ENCODE data around the gene ANO8.

ANO8 gene

GRCh38 chr19:17323300-17323963 is 11.2 kb downstream of the ANO8 start:
- DNase-seq (ENCODE audit: low read depth) = no peak
- H3K4me3 ChIP-seq (ENCODE audit: low read length) = no peak overlapping the region
- TF ChIP-seq CTCF (IDR thresholded peaks at IDR 0.05; ENCODE audit: insufficient read depth, low read depth, low read length, missing control alignments) = no peak

GRCh38 chr19:17322854-17323253 is 11.8 kb downstream of the ANO8 start:
- DNase-seq (ENCODE audit: low read depth) = no peak
- TF ChIP-seq CTCF (IDR thresholded peaks at IDR 0.05; ENCODE audit: insufficient read depth, low read depth, low read length, missing control alignments) = no peak

GRCh38 chr19:17321655-17322489 is 12.8 kb downstream of the ANO8 start:
- TF ChIP-seq CTCF (IDR thresholded peaks at IDR 0.05; ENCODE audit: insufficient read depth, low read depth, low read length, missing control alignments) = no peak
- no peak for DNase-seq (ENCODE audit: low read depth)
- H3K4me3 ChIP-seq (ENCODE audit: low read length) = no peak overlapping the region

More at GRCh38 chr19:17322854-17323253, 11.8 kb downstream of the ANO8 start:
- no peak overlapping the region for H3K4me3 ChIP-seq (ENCODE audit: low read length)

- DNase-seq (ENCODE audit: low read depth) = no peak
- H3K4me3 ChIP-seq (ENCODE audit: low read length) = no peak overlapping the region
- TF ChIP-seq CTCF (IDR thresholded peaks at IDR 0.05; ENCODE audit: insufficient read depth, low read depth, low read length, missing control alignments) = no peak
Observed at GRCh38 chr19:17320435-17320834, 14.2 kb downstream of the ANO8 start.

- no peak overlapping the region for H3K4me3 ChIP-seq (ENCODE audit: low read length)
- TF ChIP-seq CTCF (IDR thresholded peaks at IDR 0.05; ENCODE audit: insufficient read depth, low read depth, low read length, missing control alignments) = no peak
- DNase-seq (ENCODE audit: low read depth) = no peak
Observed at GRCh38 chr19:17319473-17320238, 15.0 kb downstream of the ANO8 start.

GRCh38 chr19:17318966-17319365 is 15.7 kb downstream of the ANO8 start:
- TF ChIP-seq CTCF (IDR thresholded peaks at IDR 0.05; ENCODE audit: insufficient read depth, low read depth, low read length, missing control alignments) = no peak
- DNase-seq (ENCODE audit: low read depth) = no peak
- H3K4me3 ChIP-seq (ENCODE audit: low read length) = no peak overlapping the region
